CD4-positive, alpha-beta T cell treated with Interleukin-10 for 1 hour (primary cell): ENCODE results near the gene DICER1.
"Not testable (repeated sequence)": the region's sequence is repeated elsewhere in the genome, so short reads cannot be mapped to it uniquely, and the experiment has no call there.

Source experiments
- DNase-seq: peaks from one replicate; pipeline ENCODE4 v3.0.0-alpha.2; 2020

The DICER1 gene

GRCh38 chr14:95157327-95158189 is at the start of gene DICER1:
DICER1 (minus strand) TSS chr14:95157529; CDS start chr14:95133458, 24,071 bp downstream.
- peak; percentile 95 for DNase-seq

- DNase-seq: no peak
These were observed 49.2 kb upstream of the DICER1 start for GRCh38 chr14:95206534-95206933.

- DNase-seq: no peak
These were observed 47.4 kb upstream of the DICER1 start for GRCh38 chr14:95204705-95205104.

- not testable (repeated sequence) for DNase-seq
These were observed 44.4 kb upstream of the DICER1 start for GRCh38 chr14:95201745-95202144.

GRCh38 chr14:95200404-95200803 is 43.1 kb upstream of the DICER1 start:
- DNase-seq: no peak

- DNase-seq: no peak
These were observed 42.1 kb upstream of the DICER1 start for GRCh38 chr14:95199298-95199983.

GRCh38 chr14:95198320-95198719 is 41.0 kb upstream of the DICER1 start:
- DNase-seq: no peak

GRCh38 chr14:95197551-95197950 is 40.2 kb upstream of the DICER1 start:
- no peak for DNase-seq

- DNase-seq: no peak
These were observed 39.7 kb upstream of the DICER1 start for GRCh38 chr14:95196826-95197545.

- DNase-seq: peak; percentile 32
These were observed 38.9 kb upstream of the DICER1 start for GRCh38 chr14:95196268-95196667.

GRCh38 chr14:95195031-95195430 is 37.7 kb upstream of the DICER1 start:
- DNase-seq: no peak

- DNase-seq: no peak
These were observed 35.8 kb upstream of the DICER1 start for GRCh38 chr14:95193081-95193480.

- no peak for DNase-seq
These were observed 35.0 kb upstream of the DICER1 start for GRCh38 chr14:95192311-95192710.

GRCh38 chr14:95191445-95192199 is 34.3 kb upstream of the DICER1 start:
- DNase-seq: no peak

GRCh38 chr14:95190857-95191256 is 33.5 kb upstream of the DICER1 start:
- DNase-seq: no peak

GRCh38 chr14:95190346-95190840 is 33.1 kb upstream of the DICER1 start:
- no peak for DNase-seq

GRCh38 chr14:95189367-95190132 is 32.2 kb upstream of the DICER1 start:
- DNase-seq: no peak

GRCh38 chr14:95188380-95188779 is 31.1 kb upstream of the DICER1 start:
- DNase-seq: no peak

- DNase-seq: no peak
These were observed 28.6 kb upstream of the DICER1 start for GRCh38 chr14:95185767-95186392.

GRCh38 chr14:95185033-95185766 is 27.9 kb upstream of the DICER1 start:
- peak; percentile 12 for DNase-seq

GRCh38 chr14:95184413-95184790 is 27.1 kb upstream of the DICER1 start:
- DNase-seq: no peak
